HEK293T (cell line): Measurements from ENCODE around the gene RAB27B.
A peak's percentile ranks its signal among the peaks of the same experiment; 100 is the strongest.

Experiments used
- CTCF ChIA-PET: fragments of 350-600 bp; formaldehyde crosslinking; extraction: SDS; loops from one replicate; lab custom pipeline; 2021; ENCODE audit warnings: antibody characterized with exemption, inconsistent platforms; lab: Yijun Ruan, JAX
- POLR2A ChIA-PET: fragments of 350-600 bp; formaldehyde crosslinking; extraction: SDS; loops from one replicate; lab custom pipeline; 2020; ENCODE audit warnings: antibody characterized with exemption, inconsistent platforms; lab: Yijun Ruan, JAX
- DNase-seq: peaks from one replicate; pipeline ENCODE4 v3.0.0; 2012; ENCODE audit warnings: mixed read lengths; ENCODE audit errors: extremely low spot score
- ARNT ChIP-seq: fragments of 450-650 bp; IDR thresholded peaks from 2 replicates; pipeline ENCODE4 v1.6.1; 2017; ENCODE audit warnings: mild to moderate bottlenecking
- BHLHE40 ChIP-seq: fragments of 450-650 bp; IDR thresholded peaks from 2 replicates; pipeline ENCODE4 v1.6.1; 2016; ENCODE audit warnings: mild to moderate bottlenecking, moderate library complexity, borderline replicate concordance
- CTBP1 ChIP-seq: fragments of 450-650 bp; IDR thresholded peaks from 2 replicates; pipeline ENCODE4 v1.6.1; 2016; ENCODE audit warnings: borderline replicate concordance
- ELF4 ChIP-seq: fragments of 450-650 bp; IDR thresholded peaks from 2 replicates; pipeline ENCODE4 v1.6.1; 2017; ENCODE audit warnings: antibody characterized with exemption
- FOXA1 ChIP-seq: fragments of 450-650 bp; IDR thresholded peaks from 2 replicates; pipeline ENCODE4 v1.6.1; 2016; ENCODE audit warnings: mild to moderate bottlenecking
- FOXK2 ChIP-seq: fragments of 450-650 bp; IDR thresholded peaks from 2 replicates; pipeline ENCODE4 v1.6.1; 2016; ENCODE audit warnings: mild to moderate bottlenecking
- FOXM1 ChIP-seq: fragments of 450-650 bp; IDR thresholded peaks from 2 replicates; pipeline ENCODE4 v1.6.1; 2017; ENCODE audit warnings: mild to moderate bottlenecking, borderline replicate concordance
- HDGF ChIP-seq: fragments of 450-650 bp; IDR thresholded peaks from 2 replicates; pipeline ENCODE4 v1.6.1; 2017; ENCODE audit warnings: antibody characterized with exemption, borderline replicate concordance
- L3MBTL2 ChIP-seq: fragments of 450-650 bp; conservative IDR thresholded peaks from 2 replicates; pipeline ENCODE4 v1.6.1; 2016; ENCODE audit warnings: mild to moderate bottlenecking
- LEF1 ChIP-seq: fragments of 450-650 bp; IDR thresholded peaks from 2 replicates; pipeline ENCODE4 v1.6.1; 2017; ENCODE audit warnings: mild to moderate bottlenecking, borderline replicate concordance
- NFRKB ChIP-seq: fragments of 450-650 bp; IDR thresholded peaks from 2 replicates; pipeline ENCODE4 v1.6.1; 2016; ENCODE audit warnings: mild to moderate bottlenecking, moderate library complexity
- PKNOX1 ChIP-seq: fragments of 450-650 bp; IDR thresholded peaks from 2 replicates; pipeline ENCODE4 v1.6.1; 2016
- SP1 ChIP-seq: fragments of 450-650 bp; IDR thresholded peaks from 2 replicates; pipeline ENCODE4 v1.6.1; 2017
- SUZ12 ChIP-seq: fragments of 450-650 bp; IDR thresholded peaks from 2 replicates; pipeline ENCODE4 v1.6.1; 2016; ENCODE audit warnings: mild to moderate bottlenecking
- TARDBP ChIP-seq: fragments of 450-650 bp; IDR thresholded peaks from 2 replicates; pipeline ENCODE4 v1.6.1; 2016
- ZNF384 ChIP-seq: fragments of 450-650 bp; IDR thresholded peaks from 2 replicates; pipeline ENCODE4 v1.6.1; 2016

The RAB27B gene

GRCh38 chr18:54828281-54828881 lies at the start of gene RAB27B:
Gene RAB27B, plus strand, starts transcription at chr18:54828477. Its CDS starts 49,109 bp downstream, at chr18:54877586.
- no peak for TF ChIP-seq ZNF384
- peak; percentile 30; the same call in 1 of the 2 replicates for TF ChIP-seq L3MBTL2
- TF ChIP-seq HDGF: no peak
- TF ChIP-seq BHLHE40: no peak
- TF ChIP-seq FOXK2: no peak
- TF ChIP-seq CTBP1: no peak
- no peak for TF ChIP-seq FOXA1
- ChIA-PET CTCF (no interaction called here), POLR2A (no interaction called here)
- DNase-seq: peak; percentile 53

GRCh38 chr18:54780285-54780861 lies 47.9 kb upstream of the RAB27B start:
- POLR2A ChIA-PET: no interaction called here
- CTCF ChIA-PET: no interaction called here
- DNase-seq: no peak
- TF ChIP-seq NFRKB (no peak), LEF1 (no peak), FOXA1 (no peak), SP1 (no peak), TARDBP (no peak), PKNOX1 (no peak), BHLHE40 (no peak), L3MBTL2 (no peak), SUZ12 (no peak), FOXM1 (no peak), ELF4 (no peak)

- CTCF ChIA-PET: no interaction called here
Observed at GRCh38 chr18:54780970-54781369, 47.3 kb upstream of the RAB27B start.

GRCh38 chr18:54783139-54783538 lies 45.1 kb upstream of the RAB27B start:
- CTCF ChIA-PET: no interaction called here
- DNase-seq: no peak
- TF ChIP-seq PKNOX1: no peak
- TF ChIP-seq SUZ12: no peak
- TF ChIP-seq CTBP1: no peak
- TF ChIP-seq ZNF384: no peak
- TF ChIP-seq NFRKB: no peak
- TF ChIP-seq HDGF: no peak
- TF ChIP-seq ARNT: no peak
- no peak for TF ChIP-seq LEF1
- no peak for TF ChIP-seq FOXK2
- TF ChIP-seq FOXA1: no peak
- no peak for TF ChIP-seq ELF4
- TF ChIP-seq L3MBTL2: no peak
- TF ChIP-seq TARDBP: no peak
- no peak for TF ChIP-seq SP1
- POLR2A ChIA-PET: no interaction called here

More at GRCh38 chr18:54780970-54781369, 47.3 kb upstream of the RAB27B start:
- TF ChIP-seq FOXM1 (no peak), CTBP1 (no peak), ARNT (no peak), ZNF384 (no peak), ELF4 (no peak), PKNOX1 (no peak), SUZ12 (no peak), HDGF (no peak), BHLHE40 (no peak), SP1 (no peak), L3MBTL2 (no peak), TARDBP (no peak), FOXA1 (no peak)
- POLR2A ChIA-PET: no interaction called here
- DNase-seq: no peak

- DNase-seq: no peak
- no peak for TF ChIP-seq ARNT
- no peak for TF ChIP-seq FOXA1
- TF ChIP-seq SP1: no peak
- TF ChIP-seq ZNF384: no peak
- no peak for TF ChIP-seq PKNOX1
- TF ChIP-seq NFRKB: no peak
- no peak for TF ChIP-seq SUZ12
- no peak for TF ChIP-seq L3MBTL2
- no peak for TF ChIP-seq FOXK2
- TF ChIP-seq LEF1: no peak
- TF ChIP-seq FOXM1: no peak
- TF ChIP-seq ELF4: no peak
- no peak for TF ChIP-seq TARDBP
- TF ChIP-seq CTBP1: no peak
- no peak for TF ChIP-seq BHLHE40
- no peak for TF ChIP-seq HDGF
- ChIA-PET CTCF (no interaction called here), POLR2A (no interaction called here)
Observed at GRCh38 chr18:54786206-54786605, 42.1 kb upstream of the RAB27B start.
